Mammary epithelial cell (primary cell): ENCODE measurements around the gene BRMS1.

Experiments used
- EZH2 ChIP-seq: IDR thresholded peaks from 2 replicates; pipeline ENCODE4 v1.6.1; 2012; ENCODE audit warnings: low read length, inconsistent platforms, borderline replicate concordance
- TF ChIP-seq, protein P1 (sequence below), 2 donors: IDR thresholded peaks in 1 of 2; conservative IDR thresholded peaks in 1 of 2; 2 replicates each; pipeline ENCODE4 v1.5.1; 2011 to 2012; ENCODE audit warnings: inconsistent platforms in 2 of 2, low read length in 2 of 2, mild to moderate bottlenecking in 2 of 2, control low read depth in 1 of 2, low read depth in 1 of 2; ENCODE audit not compliant: insufficient read depth in 1 of 2; ENCODE audit errors: extremely low read depth in 1 of 2

DNA sequence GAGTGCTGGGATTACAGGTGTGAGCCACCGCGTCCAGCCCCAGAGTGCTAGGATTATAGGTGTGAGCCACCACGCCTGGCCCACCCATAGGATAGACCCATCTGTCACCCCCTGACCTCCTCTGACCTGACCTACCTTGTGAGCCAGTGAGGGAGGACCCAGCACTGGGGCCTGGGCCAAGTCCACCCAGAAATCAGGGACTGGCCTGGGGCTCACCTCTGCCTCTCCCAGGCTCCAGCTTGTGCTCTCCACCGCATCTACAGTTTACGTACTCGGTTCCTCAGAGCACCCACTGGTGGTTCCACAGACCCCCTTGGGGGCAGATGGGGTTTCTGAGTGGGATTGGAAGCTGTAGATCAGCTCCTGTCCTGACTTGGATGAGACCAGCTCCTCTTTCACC is 20.3 kb upstream of the BRMS1 start:
- TF ChIP-seq, protein P1, sequence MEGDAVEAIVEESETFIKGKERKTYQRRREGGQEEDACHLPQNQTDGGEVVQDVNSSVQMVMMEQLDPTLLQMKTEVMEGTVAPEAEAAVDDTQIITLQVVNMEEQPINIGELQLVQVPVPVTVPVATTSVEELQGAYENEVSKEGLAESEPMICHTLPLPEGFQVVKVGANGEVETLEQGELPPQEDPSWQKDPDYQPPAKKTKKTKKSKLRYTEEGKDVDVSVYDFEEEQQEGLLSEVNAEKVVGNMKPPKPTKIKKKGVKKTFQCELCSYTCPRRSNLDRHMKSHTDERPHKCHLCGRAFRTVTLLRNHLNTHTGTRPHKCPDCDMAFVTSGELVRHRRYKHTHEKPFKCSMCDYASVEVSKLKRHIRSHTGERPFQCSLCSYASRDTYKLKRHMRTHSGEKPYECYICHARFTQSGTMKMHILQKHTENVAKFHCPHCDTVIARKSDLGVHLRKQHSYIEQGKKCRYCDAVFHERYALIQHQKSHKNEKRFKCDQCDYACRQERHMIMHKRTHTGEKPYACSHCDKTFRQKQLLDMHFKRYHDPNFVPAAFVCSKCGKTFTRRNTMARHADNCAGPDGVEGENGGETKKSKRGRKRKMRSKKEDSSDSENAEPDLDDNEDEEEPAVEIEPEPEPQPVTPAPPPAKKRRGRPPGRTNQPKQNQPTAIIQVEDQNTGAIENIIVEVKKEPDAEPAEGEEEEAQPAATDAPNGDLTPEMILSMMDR (conservative IDR thresholded peaks at IDR 0.05 in 1 of 2, IDR thresholded peaks at IDR 0.05 in 1 of 2; ENCODE audit: extremely low read depth in 1 of 2, insufficient read depth in 1 of 2, low read depth in 1 of 2, low read length in 2 of 2): no peak
- no peak for TF ChIP-seq EZH2
